HG02870 (cell line): Measurements from ENCODE around the gene ITGA5.
A peak's percentile ranks its signal among the peaks of the same experiment; 100 is the strongest.

Source experiments
- ATAC-seq: cut with Tn5 transposase; IDR thresholded peaks from one replicate; pipeline ENCODE4 v1.9.1; 2021; ENCODE audit warnings: mild to moderate bottlenecking, moderate library complexity; ENCODE audit not compliant: unreplicated experiment

The ITGA5 gene

GRCh38 chr12:54374562-54375258, 44.4 kb downstream of the ITGA5 start:
- no peak for ATAC-seq

GRCh38 chr12:54373649-54374561, 45.2 kb downstream of the ITGA5 start:
- no peak for ATAC-seq

- no peak for ATAC-seq
These were observed 46.8 kb downstream of the ITGA5 start for GRCh38 chr12:54372113-54372806.

GRCh38 chr12:54371328-54372112, 47.5 kb downstream of the ITGA5 start:
- ATAC-seq: no peak

- no peak for ATAC-seq
These were observed 48.8 kb downstream of the ITGA5 start for GRCh38 chr12:54370171-54370730.

GRCh38 chr12:54369597-54370131, 49.4 kb downstream of the ITGA5 start:
- no peak for ATAC-seq

- peak; percentile 73 for ATAC-seq
These were observed 50.1 kb downstream of the ITGA5 start for GRCh38 chr12:54368709-54369596.

- ATAC-seq: peak; percentile 20
These were observed 50.9 kb downstream of the ITGA5 start for GRCh38 chr12:54368025-54368708.

GRCh38 chr12:54364413-54364812, 54.7 kb downstream of the ITGA5 start, which contains the start of gene GPR84:
GPR84 (minus strand) TSS chr12:54364486; CDS start chr12:54363851, 635 bp downstream.
- peak; percentile 44 for ATAC-seq

- no peak for ATAC-seq
These were observed 55.4 kb downstream of the ITGA5 start for GRCh38 chr12:54363618-54364017.

- ATAC-seq: no peak
These were observed 56.0 kb downstream of the ITGA5 start for GRCh38 chr12:54363047-54363446.

GRCh38 chr12:54360717-54361456, 58.2 kb downstream of the ITGA5 start:
- ATAC-seq: no peak

GRCh38 chr12:54359762-54360351, 59.2 kb downstream of the ITGA5 start:
- ATAC-seq: no peak

- peak; percentile 98 for ATAC-seq
These were observed 59.9 kb downstream of the ITGA5 start for GRCh38 chr12:54358945-54359761.

GRCh38 chr12:54358191-54358944, 60.7 kb downstream of the ITGA5 start:
- ATAC-seq: no peak
